ENCODE measurements around the gene PRKCA. TPM values are rescaled to one million over a fixed set of nuclear protein-coding genes. Genes with fewer than 3 reads are reported as not detected.

PRKCA gene
- total RNA-seq, 3 donors from 2014 or later: 42.3 to 77.7 (median 56.3) TPM

DNA sequence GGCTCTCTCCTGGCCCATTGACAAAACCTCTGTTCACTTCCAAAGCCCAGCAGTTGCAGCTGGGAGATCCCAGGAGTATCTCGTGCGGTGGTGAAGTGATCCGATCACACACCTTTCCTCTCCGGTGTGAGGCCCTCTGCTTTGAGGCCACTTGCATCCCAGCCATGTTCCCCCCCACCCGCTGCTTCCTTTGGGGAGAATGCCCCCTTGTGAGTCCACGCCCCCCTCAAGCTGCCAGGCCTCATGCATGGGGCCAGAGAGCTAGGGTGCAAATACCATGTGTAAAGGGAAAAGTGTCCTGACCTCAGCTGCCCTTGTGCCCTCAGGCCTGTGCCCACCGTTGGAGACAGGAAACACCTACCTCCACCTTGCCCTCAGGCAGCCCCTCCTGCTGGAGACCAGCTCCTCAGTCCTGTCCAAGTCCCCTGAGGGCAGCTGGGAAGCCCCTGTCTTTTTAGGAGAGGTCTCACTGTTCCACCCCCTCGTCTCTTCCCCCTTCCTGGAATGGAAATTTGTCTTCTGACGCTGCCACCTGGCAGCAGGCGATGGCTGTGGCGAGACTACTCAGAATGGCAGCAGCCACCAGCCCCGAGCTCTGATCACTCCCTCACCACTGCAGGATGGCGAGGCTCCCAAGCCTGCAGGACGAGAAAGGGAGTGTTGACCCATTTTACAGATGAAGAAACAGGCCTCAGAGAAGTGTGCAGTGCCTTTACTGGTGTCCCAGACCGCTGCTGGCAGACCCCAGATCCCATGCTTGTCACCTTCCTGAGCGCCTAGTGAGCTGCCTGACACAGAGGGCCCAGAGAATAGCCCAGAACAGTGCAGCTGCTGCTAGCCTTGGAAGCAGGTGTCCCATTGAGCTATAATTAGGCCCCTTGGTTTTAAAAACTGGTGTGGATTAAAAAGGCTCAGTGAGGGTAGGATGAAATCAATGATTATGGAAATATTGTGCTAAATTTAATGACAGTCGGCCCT, 411.9 kb downstream of the PRKCA start:
- TF ChIP-seq, protein P1, sequence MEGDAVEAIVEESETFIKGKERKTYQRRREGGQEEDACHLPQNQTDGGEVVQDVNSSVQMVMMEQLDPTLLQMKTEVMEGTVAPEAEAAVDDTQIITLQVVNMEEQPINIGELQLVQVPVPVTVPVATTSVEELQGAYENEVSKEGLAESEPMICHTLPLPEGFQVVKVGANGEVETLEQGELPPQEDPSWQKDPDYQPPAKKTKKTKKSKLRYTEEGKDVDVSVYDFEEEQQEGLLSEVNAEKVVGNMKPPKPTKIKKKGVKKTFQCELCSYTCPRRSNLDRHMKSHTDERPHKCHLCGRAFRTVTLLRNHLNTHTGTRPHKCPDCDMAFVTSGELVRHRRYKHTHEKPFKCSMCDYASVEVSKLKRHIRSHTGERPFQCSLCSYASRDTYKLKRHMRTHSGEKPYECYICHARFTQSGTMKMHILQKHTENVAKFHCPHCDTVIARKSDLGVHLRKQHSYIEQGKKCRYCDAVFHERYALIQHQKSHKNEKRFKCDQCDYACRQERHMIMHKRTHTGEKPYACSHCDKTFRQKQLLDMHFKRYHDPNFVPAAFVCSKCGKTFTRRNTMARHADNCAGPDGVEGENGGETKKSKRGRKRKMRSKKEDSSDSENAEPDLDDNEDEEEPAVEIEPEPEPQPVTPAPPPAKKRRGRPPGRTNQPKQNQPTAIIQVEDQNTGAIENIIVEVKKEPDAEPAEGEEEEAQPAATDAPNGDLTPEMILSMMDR (IDR thresholded peaks at IDR 0.05): no peak
- intact Hi-C loops (cut with DNase I, micrococcal nuclease): loop anchor here (5.0 kb wide), 1 partner anchor 193 kb away; no protein-coding TSS in a partner anchor
- H3K9me3 ChIP-seq: no peaks in the 10 kb centered on the region
- no peaks in the 10 kb centered on the region for H3K36me3 ChIP-seq (ENCODE audit: low read depth)
- peaks cover 29% of the 10 kb centered on the region for H3K4me1 ChIP-seq (ENCODE audit: low read depth)
- no peak overlapping the region for H3K4me3 ChIP-seq
- no peak for DNase-seq
- no peak for ATAC-seq

- peak; percentile 56 for ATAC-seq
- H3K36me3 ChIP-seq (ENCODE audit: low read depth): no peaks in the 10 kb centered on the region
- DNase-seq: peak in 1 of 3 donors; percentile 54
- H3K9me3 ChIP-seq: no peaks in the 10 kb centered on the region
- intact Hi-C loops (cut with DNase I, micrococcal nuclease): loop anchor here in 1 of 2 donors (5.0 kb wide), 1 partner anchor 192 kb away; no protein-coding TSS in a partner anchor
- no peak overlapping the region for H3K4me3 ChIP-seq
- peaks cover 29% of the 10 kb centered on the region for H3K4me1 ChIP-seq (ENCODE audit: low read depth)
- TF ChIP-seq, protein P1 (IDR thresholded peaks at IDR 0.05): no peak
These were observed 412.8 kb downstream of the PRKCA start for GRCh38 chr17:66715076-66715675.

DNA sequence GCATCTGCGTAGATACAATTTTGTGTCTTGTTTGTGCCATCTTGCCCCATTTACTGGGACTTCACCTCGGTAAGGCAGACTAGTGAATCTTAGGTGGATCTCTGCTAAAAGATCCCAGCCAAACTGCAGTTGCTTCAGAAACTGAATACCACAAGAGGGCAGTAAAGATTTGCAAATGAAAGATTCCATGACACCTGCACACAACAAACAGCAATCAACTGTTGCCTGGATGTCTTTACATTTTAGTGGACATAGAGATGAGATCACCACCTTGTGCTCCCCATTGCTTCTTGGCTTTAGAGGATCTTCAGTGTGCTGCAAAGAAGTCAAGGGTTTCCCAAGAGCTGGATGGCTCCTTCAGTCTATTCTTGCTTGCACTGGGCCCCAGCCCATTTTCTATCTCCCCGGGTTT, 413.3 kb downstream of the PRKCA start:
- Histone ChIP-seq H3K36me3 (ENCODE audit: low read depth) (no peaks in the 10 kb centered on the region), H3K4me1 (ENCODE audit: low read depth) (peaks cover 29% of the 10 kb centered on the region), H3K9me3 (no peaks in the 10 kb centered on the region), H3K4me3 (no peak overlapping the region)
- DNase-seq (peak in 1 of 3 donors; percentile 53), ATAC-seq (peak; percentile 70)
- TF ChIP-seq, protein P1 (IDR thresholded peaks at IDR 0.05): peak; percentile 58
- intact Hi-C loops (cut with DNase I, micrococcal nuclease): loop anchor here in 1 of 2 donors (5.0 kb wide), 1 partner anchor 192 kb away; no protein-coding TSS in a partner anchor

GRCh38 chr17:66716236-66717026, 414.0 kb downstream of the PRKCA start:
- Histone ChIP-seq H3K4me3 (no peak overlapping the region), H3K9me3 (no peaks in the 10 kb centered on the region), H3K4me1 (ENCODE audit: low read depth) (peaks cover 29% of the 10 kb centered on the region), H3K36me3 (ENCODE audit: low read depth) (no peaks in the 10 kb centered on the region)
- peak in 1 of 3 donors; percentile 35 for DNase-seq
- intact Hi-C loops (cut with DNase I, micrococcal nuclease): loop anchor here in 1 of 2 donors (5.0 kb wide), 1 partner anchor 191 kb away; no protein-coding TSS in a partner anchor
- TF ChIP-seq, protein P1 (IDR thresholded peaks at IDR 0.05): no peak
- ATAC-seq: no peak

GRCh38 chr17:66717641-66718058, 415.2 kb downstream of the PRKCA start:
- no peaks in the 10 kb centered on the region for H3K9me3 ChIP-seq
- H3K4me1 ChIP-seq (ENCODE audit: low read depth): peaks cover 25% of the 10 kb centered on the region
- peak; percentile 24 for ATAC-seq
- H3K36me3 ChIP-seq (ENCODE audit: low read depth): no peaks in the 10 kb centered on the region
- no peak for DNase-seq
- no peak overlapping the region for H3K4me3 ChIP-seq
- intact Hi-C loops (cut with DNase I, micrococcal nuclease): loop anchor here in 1 of 2 donors (5.0 kb wide), 1 partner anchor 190 kb away; no protein-coding TSS in a partner anchor
- TF ChIP-seq, protein P1 (IDR thresholded peaks at IDR 0.05): no peak
